NCI-H2171 (cell line): ENCODE data around the gene PAX5.

Experiments used
- DNase-seq: peaks from one replicate; lab custom pipeline; 2025; lab: John Stamatoyannopoulos, UW

The PAX5 gene

DNA sequence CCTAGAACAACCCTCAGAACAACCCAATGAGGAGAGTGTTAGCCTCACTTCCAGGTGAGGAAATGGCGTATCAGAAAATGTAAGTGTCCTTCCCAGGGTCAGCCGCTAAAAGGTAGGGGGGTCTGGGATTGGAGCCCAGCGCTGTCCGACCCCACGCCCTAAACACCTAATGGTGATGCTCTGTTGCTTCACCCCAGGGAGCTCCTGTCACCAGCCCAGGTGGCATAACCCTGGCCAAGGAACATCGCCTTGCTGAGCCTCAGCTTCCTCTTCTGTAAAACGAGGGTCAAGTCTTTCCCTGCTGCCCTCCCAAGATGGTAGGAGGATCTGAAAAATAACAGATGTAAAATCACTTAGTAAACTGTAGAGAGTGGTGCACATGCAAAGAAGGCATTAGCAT is 132.5 kb downstream of the PAX5 start:
- no peak for DNase-seq

DNA sequence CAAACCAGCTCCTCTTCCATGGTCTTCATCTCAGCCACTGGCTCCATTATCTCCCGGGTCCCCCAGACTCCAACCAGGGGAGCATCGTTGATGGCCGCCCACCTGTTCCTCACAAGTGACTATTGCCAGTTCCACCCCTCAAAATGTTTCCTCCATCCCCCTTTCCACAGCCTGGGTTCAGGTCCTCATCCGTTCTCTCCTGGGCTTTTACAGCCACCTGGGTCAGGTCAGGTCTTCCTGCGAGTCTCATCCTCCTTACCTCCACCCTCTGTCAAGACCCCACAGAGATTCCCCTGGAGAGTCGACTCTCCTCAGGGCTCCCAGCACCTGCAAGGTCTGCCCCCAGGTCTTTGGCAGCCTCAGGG is 133.2 kb downstream of the PAX5 start:
- DNase-seq: no peak

DNA sequence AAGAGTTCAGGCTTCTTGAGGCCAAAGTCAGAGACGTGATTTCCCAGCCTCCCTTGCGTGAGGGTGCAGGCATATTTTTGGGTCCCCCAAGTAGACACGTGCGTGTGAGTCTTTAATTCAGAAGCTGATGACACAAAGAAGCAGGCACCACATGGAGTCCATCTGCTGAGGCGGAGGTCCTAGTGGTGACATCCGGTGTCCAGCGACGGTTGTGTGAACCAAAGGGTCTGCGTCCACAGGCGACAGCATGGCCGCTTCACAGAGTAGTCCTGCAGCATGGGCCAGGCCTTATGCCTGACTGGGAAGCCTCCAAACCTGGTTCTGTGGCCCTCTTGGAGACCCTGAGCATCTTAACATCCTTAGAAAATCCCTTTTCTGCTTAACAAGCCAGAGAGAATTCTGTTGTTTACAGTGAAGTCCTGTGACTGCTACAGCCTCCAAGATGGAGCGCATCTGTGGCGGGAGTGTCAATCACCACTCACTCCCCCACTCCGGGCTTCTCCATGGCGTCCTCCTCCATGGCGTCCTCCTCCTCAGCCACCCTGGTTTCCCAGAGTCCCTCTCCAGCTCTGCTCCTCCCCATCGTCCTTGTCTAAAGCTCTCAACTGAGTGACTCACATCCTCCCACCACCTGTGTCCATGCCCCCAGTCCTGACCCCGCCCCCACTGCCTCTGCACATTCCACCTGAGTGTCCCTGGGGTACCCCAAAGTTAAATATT is 133.8 kb downstream of the PAX5 start:
- no peak for DNase-seq

DNA sequence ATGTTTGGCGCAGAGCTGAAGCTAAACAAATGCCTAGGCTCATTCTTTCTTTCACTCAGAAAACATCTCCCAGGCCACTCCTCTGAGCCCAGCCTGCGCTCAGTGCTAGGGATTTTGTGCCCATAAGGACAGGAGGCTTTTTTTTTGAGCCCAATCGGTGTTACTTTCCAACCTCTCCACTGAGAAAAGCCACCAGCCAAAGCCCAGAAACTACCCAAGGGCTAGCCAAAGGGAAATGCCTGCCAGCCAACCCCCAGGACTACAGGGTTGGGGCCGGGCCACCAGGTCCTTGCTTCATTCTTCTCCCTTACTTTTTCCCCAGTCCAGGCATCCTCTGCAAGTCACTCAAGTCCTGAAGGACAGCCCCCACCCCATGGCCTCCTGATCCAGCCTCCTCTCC is 134.7 kb downstream of the PAX5 start:
- DNase-seq: no peak

DNA sequence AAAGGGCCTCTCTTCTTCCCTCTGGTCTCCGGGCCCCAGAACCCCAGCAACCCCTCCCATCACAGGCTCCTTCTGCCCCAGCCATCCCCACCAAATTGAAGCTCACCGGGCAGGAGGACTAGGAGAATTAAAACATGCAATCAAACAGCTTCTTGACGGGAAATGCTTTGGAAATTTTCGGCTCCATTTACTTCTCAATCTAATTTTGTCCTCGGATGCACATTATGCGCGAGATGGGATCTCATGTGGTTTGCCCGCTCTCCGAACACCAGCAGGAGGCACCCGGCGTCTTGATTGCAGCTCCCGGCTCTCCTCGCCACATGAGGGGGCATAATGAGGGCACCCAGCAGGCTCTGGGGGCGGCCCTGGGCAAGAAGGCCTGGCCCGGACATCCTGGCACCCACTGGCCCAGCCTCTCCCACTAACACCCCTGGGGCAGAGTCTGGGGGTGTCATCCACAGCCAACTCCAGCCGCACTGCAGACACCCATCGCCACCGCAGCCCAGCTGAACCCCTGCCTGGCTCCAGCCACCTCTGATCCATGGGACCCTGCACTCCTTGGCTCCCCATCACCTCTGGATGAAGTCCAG is 135.5 kb downstream of the PAX5 start:
- no peak for DNase-seq

DNA sequence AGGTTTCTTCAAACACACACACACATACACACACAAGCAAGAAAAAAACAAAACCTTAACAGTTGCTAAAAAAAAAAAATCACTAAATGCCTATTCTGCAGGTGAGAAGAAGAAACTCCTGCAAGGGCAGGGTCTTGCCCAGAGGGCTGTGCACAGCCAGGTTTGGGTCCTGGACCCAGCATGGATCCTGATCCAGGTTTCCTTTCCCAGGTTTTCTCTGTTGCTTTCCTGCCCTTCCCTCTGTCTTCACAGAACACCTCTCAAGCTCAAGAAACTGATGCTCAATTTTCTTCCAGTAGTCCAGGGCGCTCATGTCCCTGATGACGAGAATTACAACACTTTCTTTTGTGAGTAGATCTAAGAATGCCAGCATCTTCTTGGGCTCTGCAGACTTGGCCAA is 136.6 kb downstream of the PAX5 start:
- no peak for DNase-seq

DNA sequence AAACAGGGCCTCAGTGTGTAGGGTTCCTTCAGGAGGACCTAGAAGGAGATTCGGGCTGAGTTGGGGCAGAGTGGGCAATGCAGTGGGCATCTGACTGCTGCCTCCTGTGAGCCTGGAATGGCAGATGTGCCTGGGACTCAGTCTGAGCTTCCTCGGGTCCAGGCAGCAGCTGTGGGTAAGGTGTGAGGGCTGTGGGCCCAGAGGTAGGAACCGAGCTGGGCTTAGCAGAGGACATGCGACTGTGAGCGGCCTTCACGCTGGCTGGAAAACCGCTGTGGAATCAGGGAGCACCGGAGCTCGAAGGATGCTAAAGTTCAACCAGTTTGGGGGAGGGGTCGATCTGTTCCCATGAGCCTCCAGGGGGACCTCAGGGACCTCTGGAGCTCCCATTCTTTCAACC is 137.0 kb downstream of the PAX5 start:
- DNase-seq: no peak

DNA sequence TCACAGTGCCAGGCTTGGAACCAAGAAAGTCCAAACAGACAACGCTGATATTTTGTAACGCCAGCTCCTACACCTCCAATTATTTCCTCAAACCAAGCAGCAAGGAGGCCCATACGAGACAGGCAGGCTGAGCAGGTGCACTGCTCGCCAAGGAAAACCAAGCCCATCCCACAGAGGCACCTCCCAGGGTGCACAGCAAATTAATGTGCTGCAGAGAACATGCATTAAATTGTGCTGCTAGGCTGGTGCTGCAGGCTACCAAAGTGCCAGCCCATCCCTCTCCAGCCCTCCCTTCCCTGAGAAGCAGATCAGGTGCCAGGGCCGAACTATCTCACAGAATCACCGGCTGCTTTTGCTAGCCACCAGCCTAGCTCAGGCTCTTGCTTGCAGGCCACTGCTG is 137.8 kb downstream of the PAX5 start:
- no peak for DNase-seq

DNA sequence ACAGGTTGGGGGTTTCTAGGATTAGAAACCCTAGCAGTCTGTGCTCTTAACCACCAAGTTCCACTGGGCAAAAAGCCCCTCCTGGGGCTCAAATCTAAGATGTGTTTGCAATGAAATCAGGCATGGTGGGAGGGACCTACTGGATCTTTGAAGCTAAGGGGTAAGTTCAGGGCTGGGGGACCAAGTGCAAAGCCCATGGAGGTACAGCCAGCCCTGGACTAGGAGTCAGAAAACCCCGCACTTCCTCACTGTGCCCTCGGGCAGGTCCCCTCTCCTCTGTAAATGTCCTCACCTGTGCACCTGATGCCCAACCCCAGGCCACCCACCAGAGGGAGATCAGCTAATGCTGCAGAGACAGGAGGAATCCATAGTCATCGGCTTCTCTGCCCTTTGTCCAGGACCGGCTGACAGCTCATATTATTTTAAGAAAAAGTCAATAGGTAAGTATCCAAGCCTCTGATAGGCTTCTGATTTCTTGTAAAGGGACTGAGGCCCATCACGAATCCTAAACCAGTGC is 138.3 kb downstream of the PAX5 start:
- no peak for DNase-seq

DNA sequence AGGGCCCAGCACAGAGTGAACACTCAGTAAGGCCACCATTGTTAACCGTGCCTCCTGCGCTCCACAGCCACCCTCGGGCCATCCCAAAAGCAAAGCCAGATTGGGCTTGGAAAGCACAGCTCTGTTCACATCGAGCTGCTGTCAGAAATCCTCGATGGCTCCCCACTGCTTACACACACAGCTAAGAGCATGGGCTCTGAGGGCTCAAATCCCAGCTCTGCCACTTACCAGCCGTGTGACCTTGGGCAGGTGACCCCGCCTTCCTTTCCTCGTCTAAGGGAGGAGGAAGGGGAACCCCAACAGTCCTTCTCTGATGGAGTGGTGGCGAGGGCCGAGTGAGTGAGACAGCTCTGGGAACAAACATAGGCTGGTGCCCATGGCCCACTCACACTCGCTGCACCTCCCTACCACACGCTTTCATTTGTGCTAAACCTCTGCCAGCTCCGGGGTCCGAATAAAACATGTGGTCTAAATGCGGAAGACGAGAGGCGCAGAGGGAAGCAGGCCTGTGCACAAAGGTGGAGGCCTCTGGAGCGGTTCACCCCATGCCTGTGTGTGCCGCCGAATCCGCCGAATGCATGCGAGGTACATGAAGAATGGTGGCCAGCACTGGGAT is 139.3 kb downstream of the PAX5 start:
- no peak for DNase-seq

DNA sequence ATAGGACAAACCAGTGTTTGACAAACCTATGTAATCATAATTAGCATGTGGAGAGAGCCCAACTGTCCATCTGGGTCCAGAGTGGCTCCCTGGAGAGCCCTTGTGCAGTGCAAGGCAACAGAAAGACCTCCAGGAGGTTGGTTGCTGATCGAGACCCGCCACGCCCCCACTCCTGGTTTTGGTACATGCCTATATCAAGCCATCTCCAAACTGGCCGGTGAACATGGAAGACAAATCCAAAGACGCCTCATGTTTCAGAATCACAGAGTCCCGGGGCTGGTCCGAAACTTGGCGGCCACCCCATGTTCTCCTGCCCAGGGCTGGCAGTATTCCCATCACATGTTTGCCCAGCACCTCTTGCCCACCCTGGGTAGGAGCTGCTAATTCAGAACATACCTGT is 140.2 kb downstream of the PAX5 start:
- no peak for DNase-seq

DNA sequence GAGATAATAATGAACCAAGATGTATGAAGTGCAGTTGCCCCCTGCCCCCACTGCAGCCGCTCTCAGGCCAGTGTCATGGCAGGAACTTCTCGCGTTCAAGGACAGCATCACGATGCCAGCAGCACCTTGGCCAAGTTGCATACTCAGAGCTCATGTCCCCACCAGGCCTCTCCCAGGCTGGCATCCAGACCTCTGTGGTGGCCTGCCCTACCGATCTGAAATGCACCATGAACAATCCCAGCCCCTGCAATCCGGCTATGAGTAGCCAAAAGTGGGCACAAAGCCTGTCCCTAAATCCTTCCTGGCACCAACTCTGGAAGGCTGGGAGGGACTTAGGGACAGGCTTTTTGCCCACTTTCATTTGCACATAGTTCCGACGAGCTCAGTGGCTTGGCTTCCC is 140.9 kb downstream of the PAX5 start:
- no peak for DNase-seq

DNA sequence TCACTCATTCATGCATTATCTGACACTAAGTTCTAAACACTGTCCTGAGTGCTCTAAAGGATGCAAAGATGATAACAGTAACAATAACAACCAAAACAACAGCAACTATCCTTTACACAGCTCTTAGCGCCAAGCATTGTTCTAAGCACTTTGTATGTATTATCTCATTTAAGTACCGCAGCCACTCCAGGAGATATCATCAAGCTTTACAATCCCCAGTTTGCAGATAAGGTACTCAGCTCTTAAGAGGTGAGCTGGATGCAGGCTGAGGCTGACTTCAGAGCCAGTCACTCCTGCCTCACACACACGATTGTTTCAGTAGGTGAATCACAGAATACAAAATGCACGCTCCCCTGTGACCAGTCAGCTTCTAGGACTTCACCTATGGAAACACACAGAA is 141.8 kb downstream of the PAX5 start:
- DNase-seq: no peak

DNA sequence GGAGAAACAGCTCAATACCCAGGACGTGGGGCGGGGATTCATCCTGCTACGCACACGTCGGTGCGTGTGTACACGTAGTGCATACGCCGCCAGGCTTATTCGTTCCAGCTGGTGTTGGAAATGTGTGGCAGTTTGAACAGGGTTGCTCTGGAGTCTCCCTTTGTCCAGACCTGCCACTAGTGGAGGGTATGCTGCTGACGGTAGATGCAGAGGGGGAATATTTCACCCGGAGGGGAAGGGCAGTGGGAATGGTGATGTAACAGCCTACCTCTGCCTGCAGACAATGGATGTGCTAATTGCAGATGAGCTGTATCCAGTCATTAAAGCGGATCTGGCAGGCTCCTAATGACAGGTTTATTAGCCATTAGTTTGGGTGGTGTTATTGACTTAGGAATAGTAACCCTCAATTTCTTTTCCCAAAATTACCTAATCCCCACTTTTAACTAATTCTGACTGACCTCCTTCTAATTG is 142.7 kb downstream of the PAX5 start:
- no peak for DNase-seq

DNA sequence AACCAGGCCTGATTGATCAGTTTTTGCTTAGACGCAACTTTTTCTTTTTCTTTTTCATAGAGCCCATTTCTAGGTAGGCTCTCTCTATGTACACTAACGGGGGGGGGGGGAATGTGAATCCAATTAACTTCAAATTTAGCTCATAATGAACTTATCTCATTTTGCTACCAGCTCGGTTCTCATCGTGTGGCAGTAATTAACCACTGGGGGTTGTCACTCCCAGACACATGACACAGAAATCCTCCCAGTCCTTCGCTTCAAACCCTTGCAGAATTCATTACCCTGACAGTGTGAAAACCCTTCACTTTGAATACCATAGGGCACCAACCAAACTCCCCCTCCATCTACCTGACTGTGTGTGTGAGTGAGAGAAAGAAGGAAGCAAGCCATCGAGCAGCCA is 144.2 kb downstream of the PAX5 start:
- no peak for DNase-seq

DNA sequence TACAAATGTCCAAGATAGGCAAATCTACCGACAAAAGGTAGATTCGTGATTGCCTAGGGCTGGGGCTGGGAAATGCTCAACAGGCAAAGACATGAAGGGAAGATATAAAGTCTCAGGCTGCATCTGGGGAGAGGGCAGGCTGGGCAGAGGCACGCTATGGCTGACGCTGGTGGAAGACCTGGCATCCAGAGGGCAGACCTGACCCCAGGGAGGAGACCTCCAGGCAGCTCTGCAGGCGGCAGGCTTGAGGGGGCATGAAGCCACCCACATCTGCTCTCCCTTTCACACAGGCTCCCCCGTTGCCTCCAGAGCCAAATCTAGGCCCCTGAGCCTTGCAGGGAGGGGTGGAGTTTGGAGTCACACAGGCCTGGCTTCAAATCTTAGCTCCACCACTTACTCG is 145.5 kb downstream of the PAX5 start:
- no peak for DNase-seq

DNA sequence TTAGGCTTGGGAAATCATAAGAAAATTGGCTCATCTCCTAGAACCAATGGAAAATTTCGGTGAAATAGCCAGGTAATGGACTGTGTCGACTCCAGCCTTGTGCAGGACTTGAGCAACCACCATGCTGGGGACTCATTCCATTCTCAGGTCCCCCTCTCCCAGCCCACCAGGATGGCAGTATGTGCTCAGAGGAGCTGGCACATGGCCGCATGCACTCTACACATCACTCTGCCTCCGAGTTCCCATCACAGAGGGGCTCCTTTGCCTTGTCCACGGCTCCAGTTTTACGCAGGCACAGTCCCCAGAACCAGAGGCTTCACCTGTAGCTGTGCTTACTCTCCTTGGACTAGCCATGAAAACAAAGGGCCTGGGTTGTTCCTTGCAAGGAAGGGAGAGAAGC is 149.3 kb downstream of the PAX5 start:
- DNase-seq: no peak

DNA sequence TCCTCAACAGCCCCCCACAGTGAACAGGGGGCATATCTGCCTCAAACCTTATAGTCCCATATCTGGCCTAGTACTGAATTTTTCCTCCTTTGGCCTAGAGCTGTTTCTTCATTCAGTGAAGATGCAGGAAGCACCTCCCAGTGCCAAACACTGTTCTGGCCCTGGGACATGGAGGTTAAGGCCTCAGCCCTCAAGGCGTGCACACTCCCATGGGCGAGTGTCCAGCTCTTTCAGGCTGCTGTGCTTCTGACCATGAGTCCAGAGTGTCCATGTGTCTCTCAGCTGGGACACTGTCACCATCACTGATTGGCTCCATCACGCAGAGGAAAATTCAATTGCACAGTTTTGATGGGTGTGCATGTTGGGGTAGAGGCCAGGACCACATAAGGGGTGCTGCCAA is 151.5 kb downstream of the PAX5 start:
- DNase-seq: no peak

DNA sequence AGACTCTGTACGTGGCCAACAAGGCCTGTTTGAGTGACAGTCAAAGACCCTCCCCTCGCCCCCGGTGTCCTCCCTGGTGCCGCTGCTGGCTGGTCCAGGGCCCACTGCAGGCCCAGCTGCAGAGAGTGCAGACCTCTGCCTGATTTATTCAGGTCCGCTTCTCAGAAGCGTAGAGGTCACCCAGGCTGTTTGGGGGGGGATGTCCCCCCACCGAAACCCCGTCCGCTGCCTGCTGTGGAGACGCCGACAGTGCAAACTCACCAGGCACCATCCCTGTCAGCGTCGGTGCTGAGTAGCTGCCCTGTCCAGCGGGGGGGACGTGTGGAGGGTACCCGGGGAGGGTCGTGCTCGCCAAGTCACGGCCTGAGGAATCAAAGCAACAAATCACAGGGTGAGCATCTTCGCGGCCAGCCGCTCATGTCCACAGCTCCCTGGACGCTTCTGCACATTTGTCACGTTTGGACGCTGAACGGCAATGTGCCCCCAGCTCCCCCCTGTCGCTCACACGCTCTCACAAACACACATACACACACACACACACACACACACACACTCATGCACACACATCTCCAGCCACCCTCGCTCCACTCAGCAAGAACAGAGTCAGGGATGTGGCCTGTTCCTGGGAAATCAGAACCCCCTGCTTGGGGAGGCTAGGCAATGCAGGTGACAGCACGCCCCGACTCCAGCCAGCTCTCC is 152.2 kb downstream of the PAX5 start:
- DNase-seq: no peak

DNA sequence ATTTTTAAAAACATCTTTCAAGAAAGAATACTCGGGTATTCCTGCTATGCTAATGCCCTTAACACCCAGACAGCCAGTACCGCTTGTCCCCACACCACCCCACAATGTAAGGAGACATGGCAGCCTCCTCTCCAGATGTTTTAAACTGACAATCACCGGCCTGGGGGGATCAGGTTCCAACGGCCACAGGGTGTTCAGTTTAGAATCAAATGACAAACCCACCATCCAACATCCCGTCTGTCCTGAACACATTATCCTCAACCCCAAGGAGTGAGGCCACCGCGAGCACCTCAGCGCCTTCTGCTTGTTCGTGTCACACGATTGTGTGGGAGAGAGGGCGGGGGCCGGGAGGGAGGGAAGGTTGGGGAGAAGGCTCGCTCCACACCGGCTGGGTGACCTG is 152.8 kb downstream of the PAX5 start:
- DNase-seq: no peak

DNA sequence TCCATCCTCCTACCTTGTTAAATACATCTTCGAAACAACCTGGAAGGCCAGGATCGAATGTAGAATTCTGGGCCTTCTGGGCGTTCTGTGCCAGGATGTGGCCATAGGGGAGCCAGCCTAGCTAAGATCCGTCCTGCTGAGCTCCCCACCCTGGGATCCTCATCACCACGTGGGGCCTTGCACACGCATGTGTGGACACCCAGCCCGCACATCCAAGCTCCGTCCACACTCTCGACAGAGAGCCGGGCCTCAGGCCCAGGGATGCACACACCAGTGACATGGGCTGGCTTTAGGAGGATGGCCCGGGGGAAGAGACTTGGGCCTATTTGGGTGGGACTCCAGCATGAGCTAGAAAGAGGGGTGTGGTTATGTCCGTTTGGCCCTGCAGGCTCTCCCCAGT is 154.0 kb downstream of the PAX5 start:
- DNase-seq: no peak

DNA sequence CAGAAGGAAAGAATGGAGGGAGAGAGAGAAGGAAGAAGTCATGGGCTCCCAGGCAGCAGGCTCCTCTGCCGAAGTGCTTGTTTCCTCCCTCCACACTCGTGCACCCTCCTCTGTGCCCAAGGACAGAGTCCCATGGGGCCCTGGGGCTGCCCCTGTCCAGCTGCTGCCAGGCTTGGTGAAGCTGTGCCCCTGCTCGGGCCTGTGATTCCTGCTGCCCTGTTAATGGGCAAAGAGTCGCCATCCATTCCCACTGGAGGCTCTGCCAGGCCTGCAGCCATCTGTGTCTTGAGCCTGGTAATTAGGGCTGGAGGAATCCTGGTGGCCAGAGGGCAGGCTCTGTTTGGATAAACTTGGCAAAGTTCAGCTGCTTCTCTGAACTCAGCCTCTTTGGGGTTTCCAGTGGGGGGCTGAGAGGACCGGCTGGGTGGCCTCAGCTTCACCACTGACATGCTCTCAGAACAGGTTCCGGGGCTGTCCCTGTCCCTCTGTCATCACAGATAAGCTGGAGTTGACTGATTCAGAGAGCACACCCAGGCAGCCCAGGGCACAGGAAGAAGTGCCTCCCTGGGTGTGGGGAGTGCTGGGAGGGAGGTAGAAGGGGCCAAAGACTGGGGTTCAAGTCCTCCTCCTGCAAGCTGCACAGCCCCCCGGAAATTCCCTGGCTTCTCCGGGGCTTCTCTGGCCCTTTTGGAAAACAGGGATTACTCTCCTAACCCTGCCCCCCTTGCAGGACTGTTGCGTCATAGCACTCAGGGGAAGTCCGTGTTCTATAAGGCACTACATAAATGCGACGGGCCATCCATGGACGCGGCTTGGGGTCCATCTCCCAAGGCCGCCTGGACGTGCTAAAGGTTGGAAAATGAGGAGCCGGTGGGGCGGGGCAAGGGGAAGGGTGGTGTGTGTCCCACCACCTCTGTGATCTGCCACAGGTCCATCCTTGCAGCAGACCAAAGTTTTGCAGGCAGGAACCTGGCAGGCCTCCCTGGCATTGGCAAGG is 154.8 kb downstream of the PAX5 start:
- no peak for DNase-seq
